HEK293 (cell line): ENCODE data around the gene GALNT15.

Experiments
- CTCF ChIA-PET: fragments of 350-600 bp; formaldehyde crosslinking; extraction: SDS; loops from one replicate; lab custom pipeline; 2021; ENCODE audit warnings: antibody characterized with exemption; lab: Yijun Ruan, JAX
- POLR2A ChIA-PET: fragments of 300-600 bp; formaldehyde crosslinking; extraction: SDS; loops from one replicate; lab custom pipeline; 2020; ENCODE audit warnings: antibody characterized with exemption, inconsistent platforms; lab: Yijun Ruan, JAX
- H3K27ac ChIP-seq: fragments of 200-500 bp; sonication (Bioruptor generic); 2 replicates; pipeline ENCODE4 v1.5.1; 2014; ENCODE audit warnings: low read depth, low read length, control low read depth, inconsistent platforms; ENCODE audit errors: extremely low read depth
- H3K36me3 ChIP-seq, 2 experiments: fragments of 200-500 bp in 1 of 2; sonication (Bioruptor generic) in 1 of 2; 1 replicate in 1 of 2; 2 replicates in 1 of 2; pipeline ENCODE4 v1.5.1; 2014 to 2017; ENCODE audit warnings: inconsistent platforms in 2 of 2, low read length in 2 of 2; ENCODE audit not compliant: control insufficient read depth in 2 of 2, insufficient read depth in 1 of 2
- H3K4me1 ChIP-seq: fragments of 200-500 bp; sonication (Bioruptor generic); 2 replicates; pipeline ENCODE4 v1.5.1; 2014; ENCODE audit warnings: mild to moderate bottlenecking, low read length, inconsistent platforms; ENCODE audit not compliant: control insufficient read depth, insufficient read depth
- H3K4me3 ChIP-seq: 2 replicates; pipeline ENCODE4 v1.5.1; 2011; ENCODE audit warnings: low read depth, mild to moderate bottlenecking, control low read depth, low read length, moderate library complexity
- H3K9me3 ChIP-seq: fragments of 200-500 bp; sonication (Bioruptor generic); 2 replicates; pipeline ENCODE4 v1.5.1; 2014; ENCODE audit warnings: low read depth, low read length, inconsistent platforms; ENCODE audit not compliant: control insufficient read depth, insufficient read depth
- AEBP2 ChIP-seq: fragments of 450-650 bp; formaldehyde crosslinking; IDR thresholded peaks from 2 replicates; pipeline ENCODE4 v1.5.1; 2016; ENCODE audit warnings: missing biosample characterization, missing genetic modification characterization, borderline replicate concordance
- GFI1B ChIP-seq: fragments of 450-650 bp; formaldehyde crosslinking; IDR thresholded peaks from 2 replicates; pipeline ENCODE4 v1.5.1; 2016; ENCODE audit warnings: missing biosample characterization, missing genetic modification characterization
- GLIS1 ChIP-seq: fragments of 450-650 bp; formaldehyde crosslinking; IDR thresholded peaks from 2 replicates; pipeline ENCODE4 v1.5.1; 2016; ENCODE audit warnings: missing biosample characterization, missing genetic modification characterization
- KLF8 ChIP-seq: fragments of 450-650 bp; formaldehyde crosslinking; IDR thresholded peaks from 2 replicates; pipeline ENCODE4 v1.5.1; 2016; ENCODE audit warnings: missing biosample characterization, missing genetic modification characterization
- MZF1 ChIP-seq: fragments of 450-650 bp; formaldehyde crosslinking; IDR thresholded peaks from 2 replicates; pipeline ENCODE4 v1.5.1; 2017; ENCODE audit warnings: missing biosample characterization, missing genetic modification characterization, borderline replicate concordance
- OSR2 ChIP-seq: fragments of 450-650 bp; formaldehyde crosslinking; IDR thresholded peaks from 2 replicates; pipeline ENCODE4 v1.5.1; 2016; ENCODE audit warnings: missing biosample characterization, missing genetic modification characterization
- PATZ1 ChIP-seq: fragments of 450-650 bp; formaldehyde crosslinking; IDR thresholded peaks from 2 replicates; pipeline ENCODE4 v1.5.1; 2016; ENCODE audit warnings: missing biosample characterization, missing genetic modification characterization
- SALL2 ChIP-seq: fragments of 450-650 bp; formaldehyde crosslinking; IDR thresholded peaks from 2 replicates; pipeline ENCODE4 v1.5.0; 2017; ENCODE audit warnings: missing biosample characterization, mild to moderate bottlenecking, missing genetic modification characterization, borderline replicate concordance
- YY2 ChIP-seq: fragments of 450-650 bp; formaldehyde crosslinking; IDR thresholded peaks from 2 replicates; pipeline ENCODE4 v1.5.1; 2016; ENCODE audit warnings: missing biosample characterization, missing genetic modification characterization
- ZBTB49 ChIP-seq: fragments of 450-650 bp; formaldehyde crosslinking; IDR thresholded peaks from 2 replicates; pipeline ENCODE4 v1.5.1; 2016; ENCODE audit warnings: missing biosample characterization, missing genetic modification characterization, low read depth
- ZBTB7A ChIP-seq: fragments of 450-650 bp; formaldehyde crosslinking; IDR thresholded peaks from 2 replicates; pipeline ENCODE4 v1.5.1; 2016; ENCODE audit warnings: low read depth, missing biosample characterization, missing genetic modification characterization
- ZFP41 ChIP-seq: fragments of 450-650 bp; formaldehyde crosslinking; IDR thresholded peaks from 2 replicates; pipeline ENCODE4 v1.5.1; 2016; ENCODE audit warnings: missing biosample characterization, missing genetic modification characterization, borderline replicate concordance
- ZIC2 ChIP-seq: fragments of 450-650 bp; formaldehyde crosslinking; IDR thresholded peaks from 2 replicates; pipeline ENCODE4 v1.5.1; 2016; ENCODE audit warnings: missing biosample characterization, missing genetic modification characterization
- ZNF114 ChIP-seq: fragments of 450-650 bp; formaldehyde crosslinking; IDR thresholded peaks from 2 replicates; pipeline ENCODE4 v1.5.0; 2017; ENCODE audit warnings: missing biosample characterization, missing genetic modification characterization
- ZNF169 ChIP-seq: fragments of 450-650 bp; formaldehyde crosslinking; IDR thresholded peaks from 2 replicates; pipeline ENCODE4 v1.5.1; 2016; ENCODE audit warnings: missing biosample characterization, missing genetic modification characterization
- ZNF174 ChIP-seq: fragments of 450-650 bp; formaldehyde crosslinking; IDR thresholded peaks from 2 replicates; pipeline ENCODE4 v1.5.0; 2017; ENCODE audit warnings: missing biosample characterization, mild to moderate bottlenecking, missing genetic modification characterization
- ZNF214 ChIP-seq: fragments of 450-650 bp; formaldehyde crosslinking; IDR thresholded peaks from 2 replicates; pipeline ENCODE4 v1.5.1; 2017; ENCODE audit warnings: missing biosample characterization, mild to moderate bottlenecking, missing genetic modification characterization, borderline replicate concordance
- ZNF324 ChIP-seq: fragments of 450-650 bp; formaldehyde crosslinking; IDR thresholded peaks from 2 replicates; pipeline ENCODE4 v1.5.1; 2016; ENCODE audit warnings: missing biosample characterization, missing genetic modification characterization
- ZNF335 ChIP-seq: fragments of 450-650 bp; formaldehyde crosslinking; conservative IDR thresholded peaks from 2 replicates; pipeline ENCODE4 v1.5.1; 2016; ENCODE audit warnings: missing biosample characterization, missing genetic modification characterization
- ZNF37A ChIP-seq: fragments of 450-650 bp; IDR thresholded peaks from 2 replicates; pipeline ENCODE4 v1.5.1; 2018; ENCODE audit warnings: missing biosample characterization, missing genetic modification characterization
- ZNF398 ChIP-seq: fragments of 450-650 bp; formaldehyde crosslinking; IDR thresholded peaks from 2 replicates; pipeline ENCODE4 v1.5.1; 2017; ENCODE audit warnings: missing biosample characterization, missing genetic modification characterization
- ZNF704 ChIP-seq: fragments of 450-650 bp; formaldehyde crosslinking; IDR thresholded peaks from 2 replicates; pipeline ENCODE4 v1.5.1; 2016; ENCODE audit warnings: missing biosample characterization, missing genetic modification characterization
- ZNF768 ChIP-seq: fragments of 450-650 bp; formaldehyde crosslinking; IDR thresholded peaks from 2 replicates; pipeline ENCODE4 v1.5.1; 2018; ENCODE audit warnings: missing biosample characterization, mild to moderate bottlenecking, missing genetic modification characterization
- ZSCAN30 ChIP-seq: fragments of 450-650 bp; IDR thresholded peaks from 2 replicates; pipeline ENCODE4 v1.5.1; 2018; ENCODE audit warnings: missing biosample characterization, mild to moderate bottlenecking, missing genetic modification characterization, moderate library complexity
- TF ChIP-seq, protein P1 (sequence below): fragments of 450-650 bp; IDR thresholded peaks from 2 replicates; pipeline ENCODE4 v1.5.1; 2018; ENCODE audit warnings: missing biosample characterization, mild to moderate bottlenecking, missing genetic modification characterization

The GALNT15 gene

DNA sequence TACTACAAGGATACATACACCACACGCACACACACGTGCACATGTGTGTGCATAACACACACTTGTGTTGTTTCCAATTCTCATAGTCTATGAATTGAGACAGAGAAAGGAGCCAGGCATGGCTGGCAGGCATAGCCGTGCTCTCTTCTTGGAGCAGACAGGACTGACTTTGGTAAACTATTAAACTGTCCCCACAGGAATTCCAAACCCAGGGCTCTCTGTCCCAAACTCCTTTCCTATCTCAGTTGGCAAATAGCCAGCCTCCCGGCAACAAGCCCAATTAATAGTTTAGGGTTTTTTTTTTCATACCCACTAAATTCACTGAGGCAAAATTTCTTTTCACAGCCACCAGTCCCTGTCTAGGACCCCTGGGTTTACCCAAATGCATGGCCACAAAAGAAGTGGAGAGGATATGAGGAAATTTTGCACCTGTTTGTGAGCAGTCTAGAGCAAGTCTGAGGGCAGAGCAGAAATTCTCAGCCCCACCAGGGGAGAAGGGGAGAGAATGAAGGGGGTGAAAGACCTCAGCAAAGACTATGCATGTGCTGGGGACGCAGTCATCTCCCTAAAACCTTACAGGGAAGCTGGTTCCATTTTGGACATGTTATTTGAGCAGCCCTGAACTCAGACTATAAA is 17.8 kb downstream of the GALNT15 start:
- CTCF ChIA-PET, result interaction anchor here (1.0 kb wide), 1 partner anchor 11 kb away, joined by 3 read pairs; no protein-coding TSS in a partner anchor

DNA sequence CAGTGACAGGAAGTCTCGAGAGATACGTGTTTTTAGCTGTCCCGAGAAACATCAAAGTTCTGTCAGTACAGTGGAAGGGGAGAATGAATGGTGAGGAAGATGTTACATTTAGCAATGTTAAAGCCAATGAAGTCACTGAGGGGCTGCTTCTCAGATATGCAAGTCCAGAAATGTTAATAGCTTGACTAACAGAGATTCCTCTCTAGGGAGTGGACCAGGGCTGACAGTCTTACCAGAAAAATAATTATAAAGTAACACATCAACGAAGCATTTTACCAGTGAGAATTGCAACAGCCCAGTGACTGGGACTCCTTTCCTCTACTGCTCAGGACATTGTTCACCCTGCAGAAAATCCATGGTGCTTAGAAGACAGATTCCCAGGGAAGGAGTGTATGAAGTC is 23.9 kb downstream of the GALNT15 start:
- Histone ChIP-seq H3K4me1 (no peaks in the 10 kb centered on the region), H3K4me3 (no peak overlapping the region), H3K36me3 (no peaks in the 10 kb centered on the region), H3K27ac (no peak overlapping the region), H3K9me3 (no peaks in the 10 kb centered on the region)
- ChIA-PET CTCF (interaction anchor here (1.0 to 1.4 kb wide), 4 partner anchors 9 to 50 kb away, joined by 3 to 5 read pairs (median 3); no protein-coding TSS in a partner anchor), POLR2A (no interaction called here)
- TF ChIP-seq KLF8 (tag by site-specific recombination) (no peak), ZFP41 (no peak), ZNF324 (tag by site-specific recombination) (no peak), ZNF768 (tag by site-specific recombination) (no peak), ZNF398 (no peak), AEBP2 (no peak)

More for the DNA sequence above, 17.8 kb downstream of the GALNT15 start:
- H3K4me1 ChIP-seq, result peaks cover 2% of the 10 kb centered on the region; the same call in 1 of the 2 replicates
- no peak overlapping the region for H3K27ac ChIP-seq
- no peak overlapping the region for H3K4me3 ChIP-seq
- TF ChIP-seq, protein P1, sequence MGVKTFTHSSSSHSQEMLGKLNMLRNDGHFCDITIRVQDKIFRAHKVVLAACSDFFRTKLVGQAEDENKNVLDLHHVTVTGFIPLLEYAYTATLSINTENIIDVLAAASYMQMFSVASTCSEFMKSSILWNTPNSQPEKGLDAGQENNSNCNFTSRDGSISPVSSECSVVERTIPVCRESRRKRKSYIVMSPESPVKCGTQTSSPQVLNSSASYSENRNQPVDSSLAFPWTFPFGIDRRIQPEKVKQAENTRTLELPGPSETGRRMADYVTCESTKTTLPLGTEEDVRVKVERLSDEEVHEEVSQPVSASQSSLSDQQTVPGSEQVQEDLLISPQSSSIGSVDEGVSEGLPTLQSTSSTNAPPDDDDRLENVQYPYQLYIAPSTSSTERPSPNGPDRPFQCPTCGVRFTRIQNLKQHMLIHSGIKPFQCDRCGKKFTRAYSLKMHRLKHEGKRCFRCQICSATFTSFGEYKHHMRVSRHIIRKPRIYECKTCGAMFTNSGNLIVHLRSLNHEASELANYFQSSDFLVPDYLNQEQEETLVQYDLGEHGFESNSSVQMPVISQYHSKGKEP (tag by site-specific recombination), result no peak
- TF ChIP-seq ZNF169 (tag by site-specific recombination) (no peak), ZNF704 (tag by site-specific recombination) (no peak), ZNF114 (tag by site-specific recombination) (no peak), PATZ1 (tag by site-specific recombination) (no peak), ZIC2 (no peak), ZNF335 (tag by site-specific recombination) (no peak), GLIS1 (no peak), ZNF214 (tag by site-specific recombination) (no peak), YY2 (tag by site-specific recombination) (no peak), MZF1 (tag by site-specific recombination) (no peak), ZNF174 (tag by site-specific recombination) (no peak), ZNF37A (tag by site-specific recombination) (no peak), ZFP41 (no peak), ZSCAN30 (tag by site-specific recombination) (no peak), ZBTB49 (tag by site-specific recombination) (no peak), GFI1B (tag by site-specific recombination) (no peak), SALL2 (tag by site-specific recombination) (no peak), ZBTB7A (tag by site-specific recombination) (no peak), OSR2 (tag by site-specific recombination) (no peak)
- no peaks in the 10 kb centered on the region for H3K36me3 ChIP-seq
- POLR2A ChIA-PET, result no interaction called here
- no peaks in the 10 kb centered on the region for H3K9me3 ChIP-seq
